NCI-H1417 (cell line): Measurements from ENCODE around the gene RBKS.
"Not testable (repeated sequence)": the region's sequence is repeated elsewhere in the genome, so short reads cannot be mapped to it uniquely, and the experiment has no call there.

Source experiments
- DNase-seq, 3 experiments: peaks; one replicate each; lab custom pipeline; 2025; lab: John Stamatoyannopoulos, UW

Gene RBKS

DNA sequence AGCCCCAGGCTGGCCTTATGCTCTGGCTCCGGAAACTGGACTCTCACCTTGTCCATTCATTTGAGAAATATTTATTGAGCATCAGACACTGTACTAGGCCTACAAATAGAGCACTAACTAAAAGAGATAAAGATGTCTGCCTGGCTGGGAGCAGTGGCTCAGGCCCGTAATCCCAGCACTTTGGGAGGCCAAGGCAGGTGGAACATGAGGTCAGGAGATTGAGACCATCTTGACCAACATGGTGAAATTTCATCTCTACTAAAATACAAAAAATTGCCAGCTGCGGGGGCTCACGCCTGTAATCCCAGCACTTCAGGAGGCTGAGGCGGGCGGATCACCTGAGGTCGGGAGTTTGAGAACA, 126.3 kb downstream of the RBKS start:
- no peak for DNase-seq

DNA sequence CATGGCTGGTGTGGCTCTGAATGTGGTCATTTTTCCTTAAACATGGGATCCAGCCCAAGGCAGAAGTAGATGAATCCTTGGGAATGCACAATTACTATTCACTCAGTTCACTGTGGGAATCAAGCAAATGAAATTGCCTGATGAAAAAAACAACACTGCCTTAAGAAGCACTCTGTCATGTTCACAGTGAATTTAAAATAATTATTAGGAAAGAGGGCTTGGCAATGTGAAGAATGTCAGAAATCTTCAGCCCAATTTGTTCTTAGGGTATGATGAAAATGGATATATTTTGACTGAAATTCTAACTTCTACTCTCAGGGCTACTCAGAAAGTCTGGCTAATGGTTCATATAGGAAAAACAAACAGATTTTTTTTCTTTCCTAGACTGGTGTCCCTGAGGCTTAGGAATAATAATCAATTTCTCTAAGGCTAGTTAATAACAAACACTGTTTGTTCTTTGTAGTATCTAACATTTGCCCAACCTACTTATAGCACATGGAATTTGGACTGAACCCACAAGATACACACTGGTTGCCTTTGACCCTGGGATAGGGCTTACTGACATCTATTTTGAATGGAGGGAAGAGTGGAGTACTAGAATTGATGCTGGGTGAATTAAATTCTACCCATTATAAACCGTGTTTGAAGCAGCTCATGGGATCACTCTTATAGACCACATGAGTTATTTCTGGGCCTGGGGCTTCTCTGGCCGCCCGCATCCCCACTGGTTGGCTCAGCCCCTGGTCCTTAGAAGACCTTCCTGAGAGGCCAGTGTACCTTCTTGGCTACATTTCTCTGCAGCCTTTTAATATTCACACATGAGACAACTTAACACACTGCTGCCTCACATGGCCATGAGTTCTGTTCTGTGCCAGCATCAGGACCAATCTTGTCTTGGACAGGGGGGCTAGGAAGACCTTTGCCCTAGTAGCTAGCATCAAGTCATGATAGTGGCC, 127.0 kb downstream of the RBKS start:
- no peak for DNase-seq

DNA sequence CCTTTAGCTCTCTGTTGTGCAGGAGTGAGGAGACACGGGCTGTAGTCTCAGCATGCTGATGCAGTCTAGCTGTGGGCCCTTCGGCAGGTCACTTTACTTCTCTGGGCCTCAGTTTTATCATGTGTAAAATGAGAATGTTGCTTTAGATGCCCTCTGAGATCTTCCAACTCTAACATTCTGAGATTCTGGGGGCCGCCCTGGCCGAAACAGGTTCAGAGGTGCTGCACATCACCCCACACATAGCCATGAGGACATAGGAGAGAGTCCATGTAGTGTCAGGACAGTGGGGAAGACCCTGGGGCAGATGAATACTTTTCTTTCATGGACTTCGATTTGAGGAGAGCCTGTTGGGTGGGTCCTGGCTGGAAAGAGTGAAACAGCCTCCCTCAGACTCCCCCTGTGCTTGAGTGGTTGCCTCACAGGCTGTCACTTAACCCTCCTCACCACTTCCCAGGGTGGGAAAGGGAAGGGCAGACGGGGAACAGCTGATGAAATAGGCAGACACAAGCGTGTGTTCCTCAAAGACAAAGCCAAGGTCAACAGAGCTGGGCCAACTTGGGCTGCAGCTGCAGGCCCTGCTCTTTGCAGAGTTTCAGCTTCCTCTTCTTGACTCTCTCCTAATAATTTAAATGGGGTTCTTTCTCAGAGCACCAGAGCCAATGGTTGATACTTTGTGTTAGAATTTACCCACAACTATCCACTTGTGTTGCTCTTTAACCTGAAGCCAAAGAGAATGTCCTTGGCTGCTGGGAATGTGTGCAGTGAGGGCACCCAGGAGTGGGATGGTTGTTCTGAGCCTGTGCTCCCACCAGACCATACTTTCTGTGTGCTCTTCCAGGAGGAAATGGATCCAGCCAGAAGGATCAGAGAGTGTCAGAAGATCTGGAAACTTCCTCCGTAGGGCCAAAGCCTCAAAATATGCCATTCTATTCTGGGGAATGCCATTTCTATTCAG, 133.4 kb downstream of the RBKS start:
- DNase-seq, result no peak

DNA sequence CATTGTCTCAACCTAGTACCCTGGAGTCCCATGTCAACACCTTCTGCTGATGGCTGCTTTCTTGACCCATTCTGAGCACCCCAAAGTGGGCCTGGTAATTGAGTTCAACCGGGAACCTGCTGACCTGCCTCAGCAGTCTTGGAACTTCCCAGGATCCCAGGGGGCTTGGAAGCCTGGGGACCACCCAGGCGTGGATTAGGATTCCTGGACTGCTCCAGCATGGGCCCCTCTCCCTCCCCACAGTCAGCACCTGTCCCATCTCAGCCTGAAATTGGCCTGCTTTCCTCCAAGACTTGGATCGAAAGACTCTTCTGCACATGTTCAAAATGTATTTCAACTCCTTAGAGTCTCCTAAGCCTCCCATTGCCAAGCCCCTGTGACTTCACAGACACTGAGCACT, 134.1 kb downstream of the RBKS start:
- DNase-seq, result no peak

DNA sequence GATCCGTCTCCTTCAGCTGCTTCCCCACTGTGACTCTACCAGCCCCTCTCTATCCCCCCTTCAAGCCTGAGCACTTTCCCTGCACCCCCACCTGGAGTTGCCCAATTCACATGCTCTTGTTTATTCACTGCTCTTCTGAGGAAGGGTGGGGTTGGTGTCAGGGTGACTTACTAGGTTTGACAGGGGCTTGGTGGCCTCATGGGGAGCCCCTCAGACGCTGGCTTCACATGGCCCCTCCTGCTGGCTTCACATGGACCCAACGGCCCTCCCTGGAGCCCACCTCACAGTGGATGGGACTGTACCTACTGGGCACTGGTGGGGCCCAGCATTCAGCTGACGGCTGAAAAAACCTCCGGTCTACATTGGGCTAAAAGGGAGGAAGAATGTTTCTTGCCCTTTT, 135.4 kb downstream of the RBKS start:
- no peak for DNase-seq

DNA sequence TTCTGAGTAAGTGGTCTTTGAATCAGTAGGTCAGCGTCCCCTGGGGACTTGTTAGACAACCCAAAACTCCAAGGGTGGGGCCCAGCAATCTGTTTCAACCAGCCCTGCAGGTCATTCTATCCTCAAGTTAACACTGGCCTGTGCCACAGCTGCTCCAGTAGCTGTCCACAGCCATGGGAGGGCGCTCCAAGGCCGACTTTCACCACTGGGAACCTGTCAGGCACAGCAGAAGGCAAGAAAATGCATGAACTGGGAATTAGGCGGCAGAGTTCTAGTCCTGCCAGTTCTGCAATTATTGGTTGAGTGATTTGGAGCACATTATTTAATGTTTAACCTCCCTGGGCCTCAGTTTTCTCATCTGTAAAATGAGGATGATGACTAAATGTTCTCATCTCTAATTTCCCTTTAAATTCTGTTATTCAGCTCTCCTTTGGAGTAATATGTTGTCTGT, 136.0 kb downstream of the RBKS start:
- peak in 2 of 3 experiments; percentile 18 to 48 for DNase-seq

DNA sequence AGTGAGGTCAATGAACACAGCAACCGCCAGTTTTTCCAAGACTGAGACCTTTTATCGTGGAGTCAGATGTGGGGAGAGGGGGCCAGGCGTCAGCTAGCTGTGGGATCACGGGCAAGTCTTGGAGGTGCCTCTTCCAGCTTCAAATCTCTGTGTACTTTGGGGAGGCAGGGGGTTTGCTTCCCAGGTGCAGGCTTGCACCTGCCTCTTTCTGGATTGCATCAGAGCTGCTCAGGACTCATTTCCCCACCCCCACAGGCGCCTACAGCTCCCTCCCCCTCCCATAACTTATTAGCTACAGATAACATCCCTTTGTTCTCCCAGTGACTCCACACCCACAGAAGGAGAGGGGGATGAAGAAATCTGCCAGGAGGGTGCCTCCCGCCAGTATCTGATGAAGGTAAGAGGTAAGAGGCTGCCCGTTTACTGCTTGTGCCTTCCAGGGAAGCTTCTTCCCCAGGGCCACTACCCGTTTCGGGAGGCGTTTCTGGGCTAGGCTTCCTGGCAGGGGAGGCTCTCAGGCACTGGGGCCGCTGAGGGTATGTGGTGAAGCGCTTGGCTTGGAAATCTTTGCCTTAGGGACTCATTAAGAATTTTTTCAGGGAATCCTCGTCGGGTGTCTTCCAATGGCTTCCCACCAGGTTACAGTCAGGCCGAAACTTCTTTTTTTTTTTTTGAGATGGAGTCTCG, 137.5 kb downstream of the RBKS start:
- peak; percentile 90 to 96 (median 92) for DNase-seq

DNA sequence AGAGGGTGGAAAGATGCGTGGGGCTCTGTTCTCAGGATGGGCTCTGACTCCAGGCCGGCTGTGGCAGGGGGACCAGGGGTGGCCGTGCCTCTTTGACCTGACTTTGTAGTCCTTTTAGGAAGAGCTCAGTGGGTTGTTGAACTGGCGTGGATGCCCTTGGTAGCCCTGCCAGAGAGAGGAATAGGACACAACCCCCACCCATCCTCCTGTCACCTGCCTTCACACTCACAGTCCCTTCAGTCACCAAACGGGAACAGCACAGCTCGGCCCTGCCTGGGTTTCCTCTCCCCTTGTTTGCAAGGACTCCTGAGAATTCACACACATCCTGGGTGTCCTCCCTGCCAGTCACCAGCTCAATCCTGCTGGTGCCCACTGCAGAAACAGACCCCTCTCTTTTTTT, 138.8 kb downstream of the RBKS start:
- DNase-seq, result peak in 1 of 3 experiments; percentile 19

DNA sequence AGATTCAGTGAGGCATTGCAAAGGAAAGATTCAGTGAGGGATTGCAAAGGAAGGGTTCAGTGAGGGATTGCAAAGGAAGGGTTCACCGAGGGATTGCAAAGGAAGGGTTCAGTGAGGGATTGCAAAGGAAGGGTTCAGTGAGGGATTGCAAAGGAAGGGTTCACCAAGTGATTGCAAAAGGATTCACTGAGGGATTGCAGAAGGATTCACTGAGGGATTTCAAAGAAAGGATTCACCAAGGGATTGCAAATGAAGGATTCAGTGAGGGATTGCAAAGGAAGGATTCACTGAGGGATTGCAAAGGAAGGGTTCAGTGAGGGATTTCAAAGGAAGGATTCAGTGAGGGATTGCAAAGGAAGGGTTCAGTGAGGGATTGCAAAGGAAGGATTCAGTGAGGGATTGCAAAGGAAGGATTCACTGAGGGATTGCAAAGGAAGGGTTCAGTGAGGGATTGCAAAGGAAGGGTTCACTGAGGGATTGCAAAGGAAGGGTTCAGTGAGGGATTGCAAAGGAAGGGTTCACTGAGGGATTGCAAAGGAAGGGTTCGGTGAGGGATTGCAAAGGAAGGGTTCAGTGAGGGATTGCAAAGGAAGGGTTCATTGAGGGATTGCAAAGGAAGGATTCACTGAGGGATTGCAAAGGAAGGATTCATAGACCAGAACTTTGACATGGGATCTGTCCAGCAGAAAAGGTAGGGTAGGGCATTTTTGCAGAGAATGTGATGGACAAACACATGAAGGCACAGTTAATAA, 141.2 kb downstream of the RBKS start:
- DNase-seq, result not testable (repeated sequence)

DNA sequence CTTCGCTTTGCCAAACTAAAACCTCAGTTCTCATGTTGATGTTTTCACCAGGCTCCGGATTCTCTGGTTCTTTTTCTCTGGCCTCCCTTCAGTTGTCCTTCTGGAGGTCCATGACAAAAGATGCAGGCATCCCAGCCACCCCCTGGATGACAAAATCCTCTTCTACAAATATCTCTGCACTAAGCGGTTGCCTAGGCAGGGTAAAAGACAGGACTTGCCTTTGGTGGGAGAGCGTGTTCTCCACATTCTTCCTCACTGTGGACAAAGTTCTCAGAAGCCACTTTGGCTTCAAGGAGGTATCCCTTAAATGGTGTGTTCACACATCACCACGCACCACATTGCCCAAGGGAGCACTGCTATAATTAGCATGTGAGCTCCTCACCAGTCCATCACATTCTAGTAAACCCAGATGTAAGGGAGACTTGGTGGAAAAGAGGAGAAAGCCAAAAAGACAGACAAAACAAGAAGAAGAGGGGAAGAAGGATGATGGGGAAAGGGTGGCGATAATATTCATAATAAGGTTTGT, 142.3 kb downstream of the RBKS start:
- DNase-seq, result no peak

DNA sequence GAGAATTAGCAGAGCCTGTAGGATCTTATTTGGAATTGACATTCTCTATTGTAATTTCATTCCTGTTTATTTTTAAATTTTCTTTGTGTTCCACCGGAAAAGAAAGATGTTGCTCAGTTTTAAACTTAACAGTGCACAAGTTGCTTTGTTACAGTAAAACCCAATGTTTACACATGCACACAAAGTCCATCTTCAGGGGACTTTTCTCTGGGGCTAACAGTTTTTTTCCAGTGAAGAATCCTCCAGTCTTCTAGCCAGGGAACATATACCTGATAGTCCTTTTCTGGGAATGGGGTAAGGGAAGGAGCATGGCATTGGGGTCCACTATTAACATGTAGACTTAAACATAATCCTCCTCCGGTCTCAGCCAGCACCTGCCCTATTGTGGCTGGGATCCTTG, 143.9 kb downstream of the RBKS start:
- no peak for DNase-seq

DNA sequence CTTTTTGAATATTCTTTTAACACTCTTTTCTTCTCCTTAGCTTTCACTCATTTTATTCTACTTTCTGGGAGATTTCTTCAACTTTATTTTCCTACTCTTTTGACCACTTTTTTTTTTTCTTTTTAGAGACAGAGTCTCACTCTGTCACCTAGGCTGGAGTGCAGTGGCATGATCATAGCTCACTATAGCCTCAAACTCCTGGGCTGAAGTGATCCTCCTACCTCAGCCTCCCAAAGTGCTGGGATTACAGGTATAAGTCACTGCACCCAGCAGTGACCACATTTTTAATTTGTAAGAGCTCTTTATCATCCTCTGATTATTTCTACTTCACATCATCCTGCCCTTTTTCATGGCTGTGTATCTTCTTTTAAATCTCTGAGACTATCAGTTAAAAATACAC, 144.7 kb downstream of the RBKS start:
- not testable (repeated sequence) for DNase-seq

DNA sequence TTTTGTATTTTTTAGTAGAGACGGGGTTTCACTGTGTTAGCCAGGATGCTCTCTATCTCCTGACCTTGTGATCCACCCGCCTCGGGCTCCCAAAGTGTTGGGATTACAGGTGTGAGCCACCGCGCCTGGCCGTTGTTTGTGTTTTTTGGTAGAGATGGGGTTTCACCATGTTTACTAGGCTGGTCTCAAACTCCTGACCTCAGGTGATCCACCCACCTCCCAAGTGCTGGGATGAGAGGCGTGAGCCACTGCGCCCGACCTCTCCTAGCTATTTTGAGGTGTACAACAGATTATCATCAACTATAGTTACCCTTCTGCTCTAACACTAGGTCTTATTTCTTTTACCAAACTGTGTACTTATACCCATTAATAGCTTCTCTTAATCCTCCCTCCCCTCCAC, 147.6 kb downstream of the RBKS start:
- DNase-seq, result no peak

DNA sequence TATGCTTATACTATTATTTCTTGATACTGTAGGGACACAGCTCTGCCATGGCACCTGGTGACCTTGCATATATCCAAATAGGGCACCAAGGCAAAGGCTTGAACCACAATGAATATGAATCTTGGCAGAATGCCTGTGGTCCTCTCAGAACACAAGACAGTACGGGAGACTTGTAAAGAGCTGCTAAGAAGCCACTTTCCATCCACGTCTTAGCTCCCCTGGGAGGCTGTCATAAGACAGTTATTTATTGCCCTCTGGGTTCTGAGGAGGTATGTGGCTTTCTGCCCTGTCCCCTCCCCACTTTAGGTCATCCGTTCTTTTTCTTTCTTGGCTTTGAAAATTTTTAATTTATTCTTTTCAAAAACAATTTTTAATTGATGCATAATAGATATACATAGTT, 148.5 kb downstream of the RBKS start:
- peak in 1 of 3 experiments; percentile 64 for DNase-seq

DNA sequence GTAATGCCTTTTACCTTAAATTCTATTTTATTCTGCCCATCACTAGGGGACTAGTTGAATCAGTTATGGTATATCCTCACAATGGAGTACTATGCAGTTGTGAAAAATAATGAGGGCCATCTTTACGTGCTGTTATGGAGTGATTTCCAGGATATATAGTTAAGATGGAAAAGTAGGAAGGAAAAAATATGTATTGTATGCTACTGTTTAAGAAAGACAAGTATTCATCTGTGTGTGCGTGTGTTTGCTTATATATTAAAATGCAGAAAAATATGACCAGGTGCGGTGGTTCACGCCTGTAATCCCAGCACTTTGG, 151.2 kb downstream of the RBKS start:
- DNase-seq, result no peak

DNA sequence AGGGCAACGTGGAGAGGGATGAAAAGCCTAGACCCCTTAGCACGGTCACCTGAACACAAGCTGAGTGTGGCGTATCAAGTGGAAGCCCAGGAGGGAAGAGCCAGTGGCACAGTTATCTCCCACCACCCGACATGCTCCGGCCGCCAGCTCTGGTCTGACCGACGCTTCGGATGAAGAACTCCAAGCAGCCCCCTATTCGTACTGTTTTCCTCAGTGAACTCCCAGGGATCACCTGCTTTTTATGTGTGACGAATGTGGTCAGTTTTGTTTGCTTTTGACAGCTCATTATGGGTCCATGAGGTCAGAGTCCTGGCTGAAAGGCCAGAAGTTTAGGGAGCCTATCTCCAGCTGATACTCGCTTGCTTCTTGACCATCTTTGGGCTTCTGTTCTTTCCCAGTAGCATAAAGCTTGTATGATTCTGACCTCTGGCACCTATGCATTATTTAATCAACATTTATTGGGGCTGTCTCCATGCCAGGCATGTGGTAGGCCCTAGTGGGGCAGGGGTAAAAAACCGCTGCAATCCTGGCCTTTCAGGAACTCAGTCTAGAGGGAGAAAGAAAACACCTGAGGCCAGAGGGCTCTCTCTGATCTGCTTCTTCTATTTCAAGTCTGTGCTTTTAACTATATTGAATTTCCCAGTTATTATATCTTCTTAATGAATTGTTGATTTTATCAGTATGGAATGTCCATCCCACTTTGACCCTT, 151.7 kb downstream of the RBKS start:
- no peak for DNase-seq

DNA sequence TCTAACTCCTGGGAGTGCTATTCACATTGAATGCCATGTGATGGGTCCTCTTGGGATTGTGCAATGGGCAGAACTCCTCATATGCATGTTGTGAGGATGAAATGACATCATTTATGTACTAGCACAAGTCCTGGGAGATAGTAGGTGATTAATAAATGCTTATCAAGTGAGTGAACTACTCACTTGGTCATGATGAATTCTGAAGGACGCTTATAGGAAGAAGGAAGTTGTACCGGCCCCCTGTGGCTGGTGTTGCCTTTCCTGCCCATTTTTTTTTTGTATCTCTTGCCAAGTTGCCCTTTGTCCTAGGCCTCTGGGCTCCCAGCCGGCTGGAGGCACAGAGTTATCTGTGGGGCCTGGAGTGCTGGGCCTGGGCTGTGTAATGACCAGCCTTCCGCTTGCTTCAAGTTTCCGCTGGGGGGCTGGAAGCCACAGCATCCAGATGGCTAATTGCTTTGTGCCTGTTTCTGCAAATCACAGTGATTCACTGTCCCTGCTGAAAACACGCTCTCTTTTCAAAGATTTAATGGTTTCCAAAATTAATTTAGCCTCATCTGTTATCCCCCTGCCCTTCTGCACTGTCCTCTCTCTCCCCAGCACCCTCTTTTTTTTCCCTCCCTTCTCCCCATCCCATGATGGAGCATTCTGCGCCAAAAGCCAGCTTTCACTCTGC, 152.4 kb downstream of the RBKS start:
- no peak for DNase-seq

DNA sequence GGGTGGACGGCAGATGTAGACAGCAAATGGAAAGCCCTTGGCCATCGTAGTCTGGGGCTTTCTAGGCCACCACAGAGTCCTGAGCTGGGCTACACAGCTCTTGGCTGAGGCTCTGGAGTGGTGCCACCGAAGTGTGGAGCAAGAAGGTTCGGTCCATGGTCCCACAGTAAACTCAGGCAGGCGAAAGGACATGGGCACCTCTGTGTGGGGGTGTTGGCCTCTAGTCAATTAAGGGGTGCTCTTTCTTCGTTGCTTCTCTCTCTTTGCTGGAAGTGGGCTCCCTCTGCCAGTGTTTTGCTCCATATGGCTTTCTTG, 153.3 kb downstream of the RBKS start:
- DNase-seq, result no peak

DNA sequence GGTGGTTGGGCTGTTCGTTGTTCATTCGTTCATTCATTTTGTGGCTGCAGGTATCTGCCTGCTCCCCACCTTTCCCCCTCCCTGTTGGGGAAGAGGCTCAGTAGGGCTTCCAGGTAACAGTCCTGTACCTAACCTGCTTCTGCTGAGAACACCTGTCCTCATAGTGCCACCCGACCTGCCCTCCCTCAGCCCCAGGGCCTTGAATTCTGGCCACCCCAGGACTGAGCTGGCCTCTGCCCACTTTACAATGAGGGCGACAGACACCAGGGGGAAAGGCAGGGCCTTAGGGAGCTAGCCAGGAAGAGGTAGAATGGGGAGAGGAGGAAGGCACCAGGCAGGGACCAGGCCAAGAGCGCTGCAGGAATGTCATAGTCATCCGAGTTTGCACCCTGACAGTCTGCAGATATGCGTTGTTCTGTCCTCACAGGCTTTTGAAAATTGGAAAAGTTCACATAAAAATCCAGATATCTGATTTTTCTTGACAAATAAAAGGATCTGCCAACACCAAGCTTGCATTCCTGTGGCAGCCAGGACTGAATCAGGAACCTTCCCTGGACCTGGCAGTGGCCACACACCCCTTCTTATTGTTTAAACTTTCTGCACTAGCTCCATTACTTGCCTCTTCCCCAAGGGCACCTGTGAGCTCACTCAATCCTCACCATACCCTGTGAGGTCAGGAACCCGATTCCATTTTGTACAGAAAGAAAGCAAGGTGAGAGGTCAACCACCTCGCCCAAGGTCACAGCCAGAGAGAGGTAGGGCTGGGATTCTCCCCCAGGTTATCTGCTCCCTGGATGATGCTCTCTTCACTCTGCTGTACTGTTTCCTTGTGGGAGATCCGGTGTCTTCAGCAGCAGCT, 153.9 kb downstream of the RBKS start:
- no peak for DNase-seq
